ENCODE data around the gene MMP19. TPM values are rescaled to one million over a fixed set of nuclear protein-coding genes. Genes with fewer than 3 reads are reported as not detected.

MMP19 gene
- total and polyA plus RNA-seq, 2 donors, result 4.3 to 21.8 TPM

GRCh38 chr12:55815473-55815872 is 27.3 kb downstream of the MMP19 start:
- WGBS, result 84% methylated on average over 12 of the region's 12 CpGs

GRCh38 chr12:55814257-55814656 is 28.5 kb downstream of the MMP19 start:
- Histone ChIP-seq H3K36me3 (ENCODE audit: insufficient read depth) (no peaks in the 10 kb centered on the region), H3K4me3 (ENCODE audit: low read depth, low read length) (no peak overlapping the region), H3K4me1 (ENCODE audit: insufficient read depth) (no peaks in the 10 kb centered on the region), H3K27ac (ENCODE audit: low read depth) (no peak overlapping the region)
- no peak for DNase-seq (ENCODE audit: extremely low spot score)

More at GRCh38 chr12:55815473-55815872, 27.3 kb downstream of the MMP19 start:
- no peak for DNase-seq (ENCODE audit: extremely low spot score)
- H3K4me1 ChIP-seq (ENCODE audit: insufficient read depth), result no peaks in the 10 kb centered on the region
- H3K4me3 ChIP-seq (ENCODE audit: low read depth, low read length), result no peak overlapping the region
- peaks cover 2% of the 10 kb centered on the region for H3K36me3 ChIP-seq (ENCODE audit: insufficient read depth)
- H3K27ac ChIP-seq (ENCODE audit: low read depth), result no peak overlapping the region

- H3K4me1 ChIP-seq (ENCODE audit: insufficient read depth), result no peaks in the 10 kb centered on the region
- H3K27ac ChIP-seq (ENCODE audit: low read depth), result no peak overlapping the region
- WGBS, result 33% methylated on average over 1 of the region's 1 CpG
- no peaks in the 10 kb centered on the region for H3K36me3 ChIP-seq (ENCODE audit: insufficient read depth)
- DNase-seq (ENCODE audit: extremely low spot score), result no peak
- no peak overlapping the region for H3K4me3 ChIP-seq (ENCODE audit: low read depth, low read length)
Measured at GRCh38 chr12:55812088-55812487, 30.6 kb downstream of the MMP19 start.

GRCh38 chr12:55809274-55809673 is 33.5 kb downstream of the MMP19 start:
- DNase-seq (ENCODE audit: extremely low spot score), result no peak
- Histone ChIP-seq H3K4me3 (ENCODE audit: low read depth, low read length) (no peak overlapping the region), H3K4me1 (ENCODE audit: insufficient read depth) (no peaks in the 10 kb centered on the region), H3K27ac (ENCODE audit: low read depth) (no peak overlapping the region), H3K36me3 (ENCODE audit: insufficient read depth) (no peaks in the 10 kb centered on the region)
- 85% methylated on average over 5 of the region's 5 CpGs for WGBS

- 91% methylated on average over 8 of the region's 8 CpGs for WGBS
- DNase-seq (ENCODE audit: extremely low spot score), result no peak
- no peaks in the 10 kb centered on the region for H3K36me3 ChIP-seq (ENCODE audit: insufficient read depth)
- no peak overlapping the region for H3K27ac ChIP-seq (ENCODE audit: low read depth)
- H3K4me1 ChIP-seq (ENCODE audit: insufficient read depth), result no peaks in the 10 kb centered on the region
- no peak overlapping the region for H3K4me3 ChIP-seq (ENCODE audit: low read depth, low read length)
Measured at GRCh38 chr12:55806982-55807381, 35.8 kb downstream of the MMP19 start.

- WGBS, result 74% methylated on average over 4 of the region's 4 CpGs
- Histone ChIP-seq H3K4me1 (ENCODE audit: insufficient read depth) (no peaks in the 10 kb centered on the region), H3K27ac (ENCODE audit: low read depth) (no peak overlapping the region), H3K4me3 (ENCODE audit: low read depth, low read length) (no peak overlapping the region), H3K36me3 (ENCODE audit: insufficient read depth) (peaks cover 5% of the 10 kb centered on the region)
- no peak for DNase-seq (ENCODE audit: extremely low spot score)
Measured at GRCh38 chr12:55797550-55797949, 45.2 kb downstream of the MMP19 start.

- 43% methylated on average over 5 of the region's 5 CpGs for WGBS
- DNase-seq (ENCODE audit: extremely low spot score), result peak; percentile 21
- H3K4me3 ChIP-seq (ENCODE audit: low read depth, low read length), result no peak overlapping the region
- no peak overlapping the region for H3K27ac ChIP-seq (ENCODE audit: low read depth)
- no peaks in the 10 kb centered on the region for H3K4me1 ChIP-seq (ENCODE audit: insufficient read depth)
- peaks cover 5% of the 10 kb centered on the region for H3K36me3 ChIP-seq (ENCODE audit: insufficient read depth)
Measured at GRCh38 chr12:55797068-55797467, 45.7 kb downstream of the MMP19 start.

- no peaks in the 10 kb centered on the region for H3K4me1 ChIP-seq (ENCODE audit: insufficient read depth)
- no peak for DNase-seq (ENCODE audit: extremely low spot score)
- H3K27ac ChIP-seq (ENCODE audit: low read depth), result no peak overlapping the region
- peaks cover 5% of the 10 kb centered on the region for H3K36me3 ChIP-seq (ENCODE audit: insufficient read depth)
- H3K4me3 ChIP-seq (ENCODE audit: low read depth, low read length), result no peak overlapping the region
Measured at GRCh38 chr12:55795950-55796349, 46.8 kb downstream of the MMP19 start.

- 94% methylated on average over 4 of the region's 4 CpGs for WGBS
- H3K36me3 ChIP-seq (ENCODE audit: insufficient read depth), result peaks cover 8% of the 10 kb centered on the region
Measured at GRCh38 chr12:55789893-55790292, 52.8 kb downstream of the MMP19 start.

GRCh38 chr12:55789171-55789570 is 53.6 kb downstream of the MMP19 start:
- WGBS, result 89% methylated on average over 2 of the region's 2 CpGs
- DNase-seq (ENCODE audit: extremely low spot score), result no peak
- no peak overlapping the region for H3K27ac ChIP-seq (ENCODE audit: low read depth)
- H3K4me3 ChIP-seq (ENCODE audit: low read depth, low read length), result no peak overlapping the region
- H3K4me1 ChIP-seq (ENCODE audit: insufficient read depth), result no peaks in the 10 kb centered on the region
- peaks cover 8% of the 10 kb centered on the region for H3K36me3 ChIP-seq (ENCODE audit: insufficient read depth)

More at GRCh38 chr12:55789893-55790292, 52.8 kb downstream of the MMP19 start:
- Histone ChIP-seq H3K4me3 (ENCODE audit: low read depth, low read length) (no peak overlapping the region), H3K27ac (ENCODE audit: low read depth) (no peak overlapping the region), H3K4me1 (ENCODE audit: insufficient read depth) (no peaks in the 10 kb centered on the region)
- DNase-seq (ENCODE audit: extremely low spot score), result no peak

GRCh38 chr12:55788546-55788945 is 54.2 kb downstream of the MMP19 start:
- Histone ChIP-seq H3K36me3 (ENCODE audit: insufficient read depth) (peaks cover 8% of the 10 kb centered on the region), H3K4me3 (ENCODE audit: low read depth, low read length) (no peak overlapping the region), H3K27ac (ENCODE audit: low read depth) (no peak overlapping the region), H3K4me1 (ENCODE audit: insufficient read depth) (no peaks in the 10 kb centered on the region)
- DNase-seq (ENCODE audit: extremely low spot score), result no peak
- WGBS, result 94% methylated on average over 7 of the region's 7 CpGs

Other genes with a start within 250 kb of the MMP19 start
- gene OR10P1, start 206.0 kb downstream of the MMP19 start, total RNA-seq, result not detected
- gene OR10P1, start 206.0 kb downstream of the MMP19 start, polyA plus RNA-seq, result not detected
- gene ITGA7, start 135.0 kb downstream of the MMP19 start, total RNA-seq, result 36.0 TPM
- 87.5 TPM for gene ITGA7, start 135.0 kb downstream of the MMP19 start, polyA plus RNA-seq
- gene BLOC1S1, start 126.9 kb downstream of the MMP19 start, total RNA-seq, result 48.4 TPM
- 237 TPM for gene BLOC1S1, start 126.9 kb downstream of the MMP19 start, polyA plus RNA-seq
- 8.1 TPM for gene RDH5, start 122.5 kb downstream of the MMP19 start, total RNA-seq
- 8.7 TPM for gene RDH5, start 122.5 kb downstream of the MMP19 start, polyA plus RNA-seq
- gene CD63, start 113.9 kb downstream of the MMP19 start, total RNA-seq, result 682 TPM
- 1,016 TPM for gene CD63, start 113.9 kb downstream of the MMP19 start, polyA plus RNA-seq
- 5.6 TPM for gene GDF11, start 99.8 kb downstream of the MMP19 start, total RNA-seq
- 11.0 TPM for gene GDF11, start 99.8 kb downstream of the MMP19 start, polyA plus RNA-seq
- gene SARNP, start 25.2 kb downstream of the MMP19 start, total RNA-seq, result 86.2 TPM
- gene SARNP, start 25.2 kb downstream of the MMP19 start, polyA plus RNA-seq, result 76.0 TPM
- gene ORMDL2, start 24.9 kb downstream of the MMP19 start, total RNA-seq, result 8.4 TPM
- 37.3 TPM for gene ORMDL2, start 24.9 kb downstream of the MMP19 start, polyA plus RNA-seq
- gene DNAJC14, start 13.3 kb downstream of the MMP19 start, total RNA-seq, result 24.6 TPM
- 26.2 TPM for gene DNAJC14, start 13.3 kb downstream of the MMP19 start, polyA plus RNA-seq
- gene PYM1, start 85.0 kb upstream of the MMP19 start, total RNA-seq, result 20.1 TPM
- gene PYM1, start 85.0 kb upstream of the MMP19 start, polyA plus RNA-seq, result 31.1 TPM
- 33.6 TPM for gene DGKA, start 88.2 kb upstream of the MMP19 start, total RNA-seq
- 31.7 TPM for gene DGKA, start 88.2 kb upstream of the MMP19 start, polyA plus RNA-seq
- gene PMEL, start 123.1 kb upstream of the MMP19 start, total RNA-seq, result 1.5 TPM
- gene PMEL, start 123.1 kb upstream of the MMP19 start, polyA plus RNA-seq, result 0.89 TPM
- 32.3 TPM for gene CDK2, start 123.9 kb upstream of the MMP19 start, total RNA-seq
- gene CDK2, start 123.9 kb upstream of the MMP19 start, polyA plus RNA-seq, result 33.6 TPM
- gene RAB5B, start 131.1 kb upstream of the MMP19 start, total RNA-seq, result 57.5 TPM
- gene RAB5B, start 131.1 kb upstream of the MMP19 start, polyA plus RNA-seq, result 114 TPM
- gene SUOX, start 154.3 kb upstream of the MMP19 start, total RNA-seq, result 14.4 TPM
- gene SUOX, start 154.3 kb upstream of the MMP19 start, polyA plus RNA-seq, result 31.3 TPM
- gene IKZF4, start 178.1 kb upstream of the MMP19 start, total RNA-seq, result 4.8 TPM
- 8.0 TPM for gene IKZF4, start 178.1 kb upstream of the MMP19 start, polyA plus RNA-seq
- 96.2 TPM for gene RPS26, start 199.0 kb upstream of the MMP19 start, total RNA-seq
- gene RPS26, start 199.0 kb upstream of the MMP19 start, polyA plus RNA-seq, result 774 TPM
- 34.4 TPM for gene ERBB3, start 237.2 kb upstream of the MMP19 start, total RNA-seq
- 11.4 TPM for gene ERBB3, start 237.2 kb upstream of the MMP19 start, polyA plus RNA-seq